Measurements from ENCODE around the gene TRIO.

Gene TRIO

GRCh38 chr5:14445576-14446290, 302.6 kb downstream of the TRIO start:
- DNase-seq = no peak

DNA sequence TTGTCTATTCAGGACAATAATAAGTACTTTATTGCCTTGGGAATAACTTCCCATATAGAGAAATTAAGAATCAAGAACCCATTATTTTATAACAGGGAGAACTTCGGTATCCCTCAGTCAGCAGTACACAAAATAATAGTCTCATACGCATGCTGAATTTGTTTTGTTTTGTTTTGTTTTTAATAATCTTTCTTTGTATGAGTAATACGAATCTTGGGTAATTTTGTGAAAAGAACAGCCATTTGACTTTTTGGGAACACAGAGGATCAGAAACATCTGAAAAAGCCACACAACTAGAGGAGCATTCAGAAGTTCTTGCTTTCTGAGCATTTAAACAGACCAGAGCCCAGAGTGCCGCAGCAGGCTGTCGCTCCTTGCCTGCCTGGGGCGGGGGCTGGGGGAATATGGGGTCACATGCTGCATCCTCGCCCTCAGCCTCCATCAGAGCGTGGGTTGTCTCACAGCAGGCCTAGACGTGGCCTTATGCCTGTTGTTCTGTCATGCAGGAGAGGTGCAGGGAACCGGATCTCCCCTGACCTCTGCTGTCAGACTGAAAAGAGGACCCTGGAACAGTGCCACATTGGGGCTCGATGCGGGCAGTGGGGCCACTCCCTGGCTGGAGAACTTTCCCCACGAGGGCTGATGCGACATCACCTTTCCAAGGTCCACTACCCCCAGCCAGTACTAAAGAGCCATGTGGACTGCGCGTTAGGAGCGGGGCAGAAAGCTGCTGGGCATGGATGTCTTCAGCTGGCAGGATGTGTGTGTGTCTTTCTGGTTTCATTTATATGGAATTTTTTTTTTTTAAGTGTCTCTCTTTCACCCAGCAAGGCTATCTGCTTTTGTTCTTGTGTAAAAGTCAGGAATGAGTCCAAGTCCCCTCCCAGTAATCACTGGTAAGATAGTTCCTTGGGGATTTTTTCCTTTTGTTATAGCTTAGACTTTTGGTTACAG, 305.1 kb downstream of the TRIO start:
- no peak for DNase-seq

DNA sequence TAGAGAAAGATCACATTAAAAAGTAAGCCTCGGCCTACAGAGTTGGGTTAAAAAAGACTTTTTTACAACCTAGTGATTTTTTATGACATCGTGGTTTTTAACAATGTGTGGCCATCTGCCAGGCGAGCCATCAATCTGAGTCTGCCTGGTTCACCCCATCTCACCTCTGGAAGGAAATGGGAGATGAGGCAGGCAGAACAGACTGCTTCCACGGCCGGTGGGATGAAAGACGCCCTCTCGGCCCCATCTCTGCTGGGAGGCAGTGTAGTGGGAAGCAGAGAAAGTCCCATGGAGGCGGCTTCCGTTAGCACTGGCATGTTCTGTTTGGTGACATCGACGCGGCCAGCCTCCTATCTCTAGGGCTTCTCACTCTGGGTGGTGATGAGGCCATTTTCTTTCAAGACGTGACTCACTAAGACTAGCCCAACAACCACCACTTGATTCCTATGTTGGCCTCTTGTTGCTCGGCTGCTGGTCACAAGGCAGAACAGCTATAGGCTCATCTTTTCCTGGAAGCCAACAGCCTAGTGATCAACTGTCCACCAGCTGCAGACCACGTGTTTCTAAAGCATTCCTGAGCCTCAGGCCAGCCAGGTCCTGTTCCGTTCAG, 306.0 kb downstream of the TRIO start:
- DNase-seq = no peak

- DNase-seq = no peak
Observed at GRCh38 chr5:14450018-14450524, 306.9 kb downstream of the TRIO start.

GRCh38 chr5:14450742-14451141, 307.6 kb downstream of the TRIO start:
- DNase-seq = no peak

DNA sequence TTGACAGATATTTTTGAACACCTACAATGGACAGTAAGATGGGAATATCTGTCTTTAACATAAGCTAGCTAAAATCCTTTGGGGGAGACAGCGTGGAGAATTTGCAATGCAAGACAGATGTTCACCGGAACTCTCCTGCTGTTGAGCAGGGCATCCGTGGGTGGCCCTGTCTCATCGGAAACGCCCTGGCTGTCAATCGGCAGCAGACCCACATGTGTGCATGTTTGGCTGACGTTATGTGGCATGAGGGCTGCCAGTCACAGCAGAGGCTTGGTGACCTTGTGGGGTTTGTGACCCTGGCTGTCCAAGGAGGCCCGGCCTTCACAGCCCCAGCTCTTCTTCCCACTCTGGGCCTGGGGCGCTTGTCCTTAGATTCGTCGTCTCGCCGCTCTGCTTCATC, 308.7 kb downstream of the TRIO start:
- DNase-seq = no peak

DNA sequence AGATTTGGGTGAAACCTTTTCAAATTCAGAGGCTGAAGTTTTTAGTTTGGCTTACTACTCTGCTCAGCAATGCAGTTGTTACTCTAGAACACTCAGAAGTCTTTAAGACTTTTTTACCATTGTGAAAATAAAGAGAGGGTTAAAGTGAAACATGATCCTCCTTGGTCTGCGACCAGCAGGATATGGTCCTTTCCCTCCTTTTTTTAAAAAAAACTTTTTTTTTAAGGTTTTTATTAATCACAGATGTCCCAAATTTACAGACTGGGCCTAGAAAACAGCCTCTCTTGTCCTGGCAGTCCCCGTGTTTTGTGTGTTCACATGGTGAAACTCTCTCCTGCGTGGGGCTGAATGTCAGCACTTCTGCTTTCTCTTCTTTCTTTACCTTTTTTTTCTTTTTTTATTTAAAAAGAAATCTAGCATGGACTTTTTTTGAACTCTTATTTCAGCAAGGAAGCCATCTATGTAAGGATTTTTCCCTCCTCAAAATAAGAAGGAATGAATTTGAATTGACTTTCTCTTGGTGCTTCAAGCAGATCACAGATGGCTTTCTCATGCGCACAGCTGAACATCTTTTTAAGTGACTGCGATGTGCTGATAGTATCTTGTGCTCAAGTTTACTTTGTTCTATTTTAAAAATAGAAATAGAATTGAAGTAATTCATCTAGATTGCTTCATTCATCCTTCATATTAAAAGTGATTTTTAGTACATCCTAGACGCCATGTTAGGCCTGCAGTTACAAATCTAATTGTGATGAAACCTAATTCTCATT, 309.7 kb downstream of the TRIO start:
- no peak for DNase-seq

GRCh38 chr5:14453481-14453880, 310.3 kb downstream of the TRIO start:
- no peak for DNase-seq

DNA sequence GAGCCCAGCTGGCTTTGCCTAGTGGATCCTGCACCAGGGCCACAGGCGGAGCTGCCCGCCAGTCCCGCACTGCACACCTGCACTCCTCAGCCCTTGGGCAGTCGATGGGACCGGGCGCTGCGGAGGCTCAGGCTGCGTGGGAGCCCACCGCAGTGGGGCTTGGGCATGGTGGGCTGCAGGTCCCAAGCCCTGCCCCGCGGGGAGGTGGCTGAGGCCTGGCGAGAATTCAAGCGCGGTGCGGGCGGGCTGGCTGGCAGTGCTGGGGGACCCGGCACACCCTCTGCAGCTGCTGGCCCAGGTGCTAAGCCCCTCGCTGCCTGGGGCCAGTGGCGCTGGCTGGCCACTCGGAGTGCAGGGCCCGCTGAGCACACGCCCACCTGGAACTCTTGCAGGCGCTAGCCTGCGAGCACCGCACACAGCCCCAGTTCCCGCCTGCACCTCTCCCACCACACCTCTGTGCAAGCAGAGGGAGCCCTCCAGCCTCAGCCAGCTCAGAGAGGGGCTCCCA, 312.7 kb downstream of the TRIO start:
- DNase-seq = no peak

DNA sequence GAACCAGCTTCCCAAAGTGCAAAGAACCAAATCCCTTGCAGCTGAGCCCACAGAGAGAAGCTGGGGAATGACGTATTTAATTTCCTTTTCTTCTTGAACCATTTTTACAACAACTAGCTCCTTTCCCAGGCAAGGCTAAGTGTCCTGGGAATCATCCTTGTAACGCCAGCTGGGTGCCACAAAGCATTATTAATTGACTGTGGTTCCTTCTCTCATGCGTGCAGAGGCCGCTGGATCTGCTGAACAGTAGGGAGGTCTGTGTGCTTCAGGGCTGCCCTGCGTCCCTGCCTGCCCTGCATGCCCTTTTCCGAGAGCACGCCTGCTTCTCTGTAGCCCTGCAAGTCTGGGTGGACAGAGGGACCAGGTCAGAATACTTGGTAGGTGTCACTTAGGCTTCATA, 314.3 kb downstream of the TRIO start:
- DNase-seq = no peak

DNA sequence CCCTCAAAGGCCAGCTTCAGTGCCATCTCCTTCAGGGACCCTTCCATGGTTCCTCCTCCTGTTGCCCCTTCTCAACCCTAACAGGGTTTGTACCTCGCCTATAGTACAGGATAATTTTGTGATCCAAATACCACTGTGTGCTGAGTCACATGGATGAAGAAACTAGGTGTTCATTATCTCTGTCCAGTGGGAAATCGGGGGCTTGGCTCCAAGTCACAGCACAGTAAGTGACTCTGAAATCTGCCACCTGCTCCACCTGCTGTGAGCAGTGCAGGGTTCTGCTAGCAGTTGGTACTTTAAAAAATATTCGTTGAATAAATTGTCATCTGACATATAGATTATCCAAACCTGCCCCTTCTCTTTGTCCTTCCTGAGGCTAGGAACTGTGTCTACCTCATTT, 315.3 kb downstream of the TRIO start:
- DNase-seq = no peak

- DNase-seq = no peak
Observed at GRCh38 chr5:14460844-14461398, 317.8 kb downstream of the TRIO start.

- no peak for DNase-seq
Observed at GRCh38 chr5:14462681-14463080, 319.5 kb downstream of the TRIO start.

DNA sequence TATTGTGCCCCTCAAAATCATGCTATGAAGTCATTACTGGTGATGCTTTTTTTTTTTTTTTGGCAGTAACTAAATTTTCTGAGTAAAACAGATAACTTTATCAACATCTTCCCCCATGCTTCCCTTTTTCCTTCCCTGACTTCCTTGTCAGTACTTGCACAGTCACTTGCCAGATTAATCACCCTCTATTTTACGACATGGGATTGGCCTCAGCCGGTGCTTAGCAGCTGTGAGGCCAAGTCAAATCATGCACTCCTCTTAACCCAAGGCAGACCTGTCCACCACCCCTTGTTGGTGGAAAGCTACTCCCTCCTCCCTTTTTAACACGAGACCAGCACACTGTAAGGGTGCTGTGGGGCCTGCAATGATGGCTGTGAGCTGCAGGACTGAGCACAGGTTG, 320.5 kb downstream of the TRIO start:
- DNase-seq = peak; percentile 51

- DNase-seq = no peak
Observed at GRCh38 chr5:14464096-14464495, 321.0 kb downstream of the TRIO start.

- DNase-seq = no peak
Observed at GRCh38 chr5:14464671-14465070, 321.5 kb downstream of the TRIO start.

- no peak for DNase-seq
Observed at GRCh38 chr5:14465116-14465515, 322.0 kb downstream of the TRIO start.

DNA sequence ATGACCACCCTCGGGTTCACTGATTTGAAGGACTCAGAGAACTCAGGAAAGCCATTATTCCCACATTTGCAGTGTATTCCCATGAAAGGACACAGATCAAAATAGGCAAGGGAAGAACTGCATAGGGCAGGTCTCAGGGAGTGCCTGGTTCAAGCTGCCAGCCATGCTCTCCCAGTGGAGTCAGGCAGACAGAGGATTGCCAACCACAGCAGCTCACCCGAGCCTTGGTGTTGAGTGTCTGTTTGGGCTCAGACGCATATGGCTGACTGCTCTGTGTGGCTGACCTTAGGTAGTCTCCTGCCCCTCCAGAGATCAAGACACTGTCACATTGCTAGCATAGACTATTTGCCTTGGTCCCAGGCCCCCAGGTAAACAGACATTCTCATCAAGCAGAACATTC, 322.6 kb downstream of the TRIO start:
- no peak for DNase-seq

DNA sequence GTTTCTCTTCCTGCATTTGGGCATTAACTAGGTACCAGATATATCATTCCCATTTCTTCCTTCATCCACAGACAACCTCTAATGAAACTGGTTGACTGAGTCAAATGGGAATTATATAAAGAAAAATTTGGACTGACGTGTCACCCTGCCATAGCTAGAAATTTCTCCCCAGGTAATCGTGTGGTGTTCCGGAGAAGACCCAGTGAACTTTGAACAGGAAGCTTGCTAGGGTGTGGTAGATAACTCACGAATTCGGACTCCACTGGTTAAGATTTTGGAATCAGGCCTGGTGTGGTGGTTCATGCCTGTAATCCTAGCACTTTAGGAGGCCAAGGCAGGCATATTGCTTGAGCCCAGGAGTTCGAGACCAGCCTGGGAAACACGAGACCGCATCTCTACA, 324.1 kb downstream of the TRIO start:
- DNase-seq = no peak

- no peak for DNase-seq
Observed at GRCh38 chr5:14467886-14468285, 324.7 kb downstream of the TRIO start.

DNA sequence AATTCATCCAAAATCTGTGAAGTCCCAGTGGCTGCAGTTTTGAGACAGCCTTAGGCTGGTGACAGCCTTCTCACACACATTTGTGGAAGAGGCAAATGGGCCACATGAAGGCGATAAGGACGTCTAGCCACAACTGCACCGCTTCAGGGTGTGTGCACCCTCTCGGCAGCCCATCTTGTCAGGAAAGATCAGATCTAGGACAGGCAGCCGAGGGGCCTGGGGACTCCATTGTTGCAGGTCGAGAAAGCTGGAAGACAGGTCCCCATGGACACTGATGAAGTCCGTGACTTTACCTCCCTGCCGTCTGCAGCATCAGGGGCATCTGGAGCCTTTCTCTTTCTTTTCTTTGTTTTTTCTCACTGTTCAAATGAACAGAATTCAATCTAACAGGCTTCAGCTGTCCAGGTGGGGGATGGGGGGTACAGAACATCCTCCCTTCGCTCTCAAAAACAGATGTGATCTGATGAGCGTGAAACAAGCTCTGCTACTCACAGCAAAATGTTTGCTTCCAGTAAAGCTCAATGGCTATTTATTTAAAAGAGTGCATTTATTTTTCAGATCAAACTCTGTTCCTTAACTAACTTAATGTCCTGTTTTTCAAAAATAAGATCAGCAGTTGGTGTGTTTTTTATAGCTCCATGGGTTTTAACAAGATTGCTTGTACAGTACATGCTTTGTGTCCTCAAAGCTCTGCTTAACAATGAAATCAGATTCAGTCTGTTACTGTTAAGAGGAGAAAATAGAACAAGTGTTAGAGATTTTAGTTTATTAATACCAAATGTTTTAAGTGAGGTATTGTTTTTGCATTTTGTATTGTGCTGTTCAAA, 326.6 kb downstream of the TRIO start:
- DNase-seq = no peak

Measured in GF-D8 (cell line).